Fibroblast of skin of right quadriceps (primary cell): Measurements from ENCODE around the gene PROM2.
"Not testable (repeated sequence)": the region's sequence is repeated elsewhere in the genome, so short reads cannot be mapped to it uniquely, and the experiment has no call there.

ENCODE experiments used
- DNase-seq: peaks from one replicate; pipeline ENCODE4 v3.0.0-alpha.2; 2013

Gene PROM2

DNA sequence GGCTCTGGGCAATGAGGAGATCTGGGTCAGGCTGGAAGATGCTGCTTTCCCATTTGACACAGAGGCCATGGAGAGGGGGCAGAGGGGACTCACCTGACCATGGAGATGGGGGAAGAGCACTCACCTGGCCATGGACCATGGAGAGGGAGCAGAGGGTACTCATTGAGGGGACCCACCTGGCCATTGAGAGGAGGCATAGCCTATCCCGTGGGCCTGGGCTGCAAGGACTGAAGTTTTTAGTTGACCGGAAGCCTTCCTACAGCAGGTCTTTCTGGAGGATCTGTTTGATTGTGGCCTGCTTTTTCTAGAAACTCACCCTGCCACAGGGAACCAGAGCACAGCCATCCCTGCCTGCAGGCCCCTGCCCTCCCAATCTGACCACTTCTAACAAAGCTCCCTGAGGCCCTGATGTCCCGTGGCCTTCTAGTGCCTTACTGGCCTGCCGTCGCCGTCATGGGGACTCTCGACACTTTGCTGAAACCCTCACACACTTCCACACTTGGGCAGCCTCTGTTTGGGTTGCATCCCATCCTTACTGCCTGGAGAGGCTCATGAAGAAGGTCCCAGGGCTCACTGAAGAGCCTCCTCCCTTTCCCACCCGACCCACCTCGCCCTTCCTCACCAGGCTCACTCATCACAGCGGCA lies 5.1 kb upstream of the PROM2 start:
- DNase-seq: no peak

- DNase-seq: not testable (repeated sequence)
These were observed 4.5 kb upstream of the PROM2 start for GRCh38 chr2:95269745-95270144.

GRCh38 chr2:95270541-95271081 lies 3.6 kb upstream of the PROM2 start:
- no peak for DNase-seq

DNA sequence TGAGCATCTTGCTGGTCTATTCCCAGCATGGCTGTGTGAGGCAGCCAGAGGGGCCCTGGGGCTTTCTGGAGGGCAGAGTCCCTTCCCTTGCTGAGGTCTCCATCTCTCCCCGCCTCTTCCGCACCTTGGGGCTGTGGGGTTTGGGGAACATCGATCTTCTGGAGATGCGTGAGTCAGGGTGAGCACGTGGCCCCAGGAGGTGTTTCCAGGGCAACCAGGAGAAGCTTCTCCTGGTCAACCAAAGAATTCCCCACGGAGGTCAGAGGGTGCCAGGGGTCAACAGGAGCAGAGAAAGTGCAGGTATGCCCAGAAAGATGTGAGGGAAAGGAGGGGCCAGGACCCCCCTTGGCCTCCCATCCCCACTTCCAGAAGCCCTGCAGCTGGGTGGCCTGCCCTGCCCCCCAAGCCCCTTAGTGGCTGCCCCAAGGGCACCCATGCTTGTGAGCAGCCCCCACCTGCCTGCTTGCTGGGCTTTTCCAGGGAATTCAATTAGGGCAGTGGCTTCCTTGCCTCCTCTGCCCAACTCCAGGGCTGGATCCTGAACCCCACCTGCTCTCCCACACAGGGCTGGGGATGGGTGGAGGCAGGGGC lies 2.8 kb upstream of the PROM2 start:
- DNase-seq: no peak

DNA sequence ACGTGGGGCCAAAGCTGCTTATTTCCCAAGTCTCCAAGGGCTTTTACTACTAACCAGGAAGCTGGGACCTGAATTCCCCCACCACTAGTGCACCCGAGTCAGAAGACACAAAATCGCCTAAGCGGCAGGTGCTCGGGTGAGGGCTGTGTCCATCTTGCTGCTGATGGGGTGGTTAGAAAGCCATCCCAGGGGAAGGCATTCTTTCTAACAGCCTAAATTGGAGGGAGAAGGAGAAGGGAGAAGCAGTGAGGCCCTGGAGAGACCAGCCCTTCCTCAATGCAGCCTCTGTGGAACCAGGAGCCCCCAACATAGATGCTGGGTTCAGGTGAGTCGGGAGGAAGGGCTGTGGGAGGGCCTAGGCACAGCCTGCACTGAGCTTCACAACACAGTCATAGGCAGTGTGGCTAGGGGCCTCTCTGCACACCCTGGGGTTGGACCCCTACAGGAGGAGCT lies 1.9 kb upstream of the PROM2 start:
- no peak for DNase-seq

- DNase-seq: no peak
These were observed 1.5 kb upstream of the PROM2 start for GRCh38 chr2:95272781-95273180.

DNA sequence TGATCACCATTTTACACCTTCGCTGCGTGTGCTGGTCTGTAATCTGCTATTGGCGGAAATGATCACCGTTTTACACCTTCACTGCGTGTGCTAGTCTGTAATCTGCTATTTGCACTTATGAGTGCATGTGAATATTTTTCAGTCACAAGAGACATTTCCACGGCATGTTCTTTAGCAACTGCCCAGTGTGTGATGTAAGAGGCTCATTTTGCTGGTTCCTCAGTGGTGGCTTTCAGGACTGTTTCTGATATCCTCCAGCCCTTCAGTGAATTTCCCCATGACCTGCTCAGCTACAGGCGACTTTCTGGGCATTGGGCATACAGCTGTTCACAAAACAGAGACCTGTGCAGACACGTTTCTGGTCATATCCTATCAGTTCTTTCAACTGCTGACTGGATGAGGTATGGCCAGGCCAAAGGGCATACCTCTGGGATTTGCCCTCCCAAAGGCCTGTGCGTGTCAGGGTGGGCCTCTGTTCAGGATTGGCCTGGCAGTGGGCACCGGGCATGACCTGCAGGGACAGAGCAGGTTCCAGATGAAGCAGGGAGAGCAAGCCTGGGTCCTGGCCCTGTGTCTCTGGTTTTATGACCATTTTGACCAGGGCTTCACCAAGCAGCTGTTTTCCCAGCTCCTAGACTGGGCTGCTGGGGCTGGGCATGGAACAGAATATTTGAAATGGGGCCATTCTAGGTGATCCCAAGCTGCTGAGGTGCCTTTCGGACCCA lies 521 bp upstream of the PROM2 start:
- no peak for DNase-seq

DNA sequence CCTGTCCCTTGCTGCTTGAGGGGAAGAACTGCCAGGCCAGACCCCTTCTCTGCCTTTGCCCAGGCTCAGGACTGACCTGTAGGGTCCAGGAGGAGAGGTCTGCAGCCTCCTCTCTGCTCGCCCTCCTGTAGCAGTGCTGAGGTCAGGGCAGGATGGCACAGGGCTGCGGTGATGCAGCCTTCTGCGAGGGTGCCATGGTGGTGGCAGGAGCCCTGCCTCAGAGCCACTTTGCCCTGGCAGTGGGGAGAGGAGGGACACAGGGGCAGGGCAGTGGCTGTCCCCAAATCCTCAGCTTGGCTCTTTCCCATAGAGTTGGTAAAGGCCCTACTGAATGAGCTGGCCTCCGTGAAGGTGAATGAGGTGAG lies 884 bp downstream of the PROM2 start:
- DNase-seq: no peak

GRCh38 chr2:95275601-95276243 lies 1.5 kb downstream of the PROM2 start:
- no peak for DNase-seq

- no peak for DNase-seq
These were observed 2.1 kb downstream of the PROM2 start for GRCh38 chr2:95276244-95276887.

DNA sequence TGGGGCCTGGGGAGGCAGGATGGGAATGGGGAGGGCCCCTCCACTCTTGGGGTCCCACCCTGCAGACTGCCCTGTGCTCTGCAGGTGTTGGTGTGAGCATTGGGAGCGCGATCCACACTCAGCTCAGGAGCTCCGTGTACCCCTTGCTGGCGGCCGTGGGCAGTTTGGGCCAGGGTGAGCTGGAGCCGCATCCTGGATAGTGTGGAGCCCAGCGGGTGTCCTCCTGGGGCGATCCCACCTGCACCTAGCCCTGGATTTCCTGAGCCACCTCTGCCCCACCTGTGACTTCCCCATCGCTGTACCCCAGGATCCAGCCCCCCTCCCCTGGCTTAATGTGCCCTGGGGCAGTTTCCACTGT lies 2.6 kb downstream of the PROM2 start:
- no peak for DNase-seq

GRCh38 chr2:95277246-95277906 lies 3.1 kb downstream of the PROM2 start:
- DNase-seq: no peak

DNA sequence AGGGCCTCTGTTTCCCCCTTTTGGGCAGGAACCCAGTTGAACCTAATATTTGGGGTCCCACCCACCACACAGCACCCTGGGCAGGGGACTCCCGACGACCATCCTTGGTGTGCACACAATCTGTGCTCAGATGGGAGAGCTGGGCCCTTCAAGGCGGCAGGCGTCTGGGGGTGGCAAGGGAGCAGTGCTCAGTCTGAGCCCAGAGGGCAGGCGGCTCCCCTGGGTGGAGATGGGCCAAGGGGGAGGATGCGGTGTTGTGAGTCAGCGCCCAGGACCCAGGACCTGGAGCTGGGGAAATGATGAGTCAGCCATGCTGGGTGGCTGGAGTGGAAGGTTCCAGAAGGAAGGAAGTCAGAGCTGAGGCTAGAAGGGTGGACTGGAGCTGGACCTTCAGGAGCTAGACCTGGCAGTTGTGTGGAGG lies 3.8 kb downstream of the PROM2 start:
- peak; percentile 50 for DNase-seq

- DNase-seq: no peak
These were observed 4.5 kb downstream of the PROM2 start for GRCh38 chr2:95278637-95279225.

DNA sequence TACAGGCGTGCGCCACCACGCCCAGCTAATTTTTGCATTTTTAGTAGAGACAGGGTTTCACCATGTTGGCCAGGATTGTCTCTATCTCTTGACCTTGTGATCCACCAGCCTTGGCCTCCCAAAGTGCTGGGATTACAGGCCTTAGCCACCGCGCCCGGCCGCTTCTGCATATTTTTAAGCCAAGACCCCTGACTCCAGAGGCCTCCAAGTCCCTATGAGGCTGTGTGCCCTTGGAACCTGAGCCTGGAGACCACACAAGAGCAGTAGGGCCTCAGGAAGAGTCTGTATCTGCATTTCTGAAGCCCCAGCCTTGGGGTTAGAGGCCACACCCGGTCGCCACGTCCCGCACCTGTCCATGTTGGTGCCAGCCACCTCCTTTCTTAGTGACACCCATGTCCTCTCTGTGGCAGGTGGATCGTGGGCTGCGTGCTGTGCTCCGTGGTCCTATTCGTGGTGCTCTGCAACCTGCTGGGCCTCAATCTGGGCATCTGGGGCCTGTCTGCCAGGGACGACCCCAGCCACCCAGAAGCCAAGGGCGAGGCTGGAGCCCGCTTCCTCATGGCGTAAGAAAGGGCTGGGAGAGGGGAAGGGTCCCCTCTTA lies 5.3 kb downstream of the PROM2 start:
- no peak for DNase-seq

- DNase-seq: no peak
These were observed 6.8 kb downstream of the PROM2 start for GRCh38 chr2:95281071-95281470.

DNA sequence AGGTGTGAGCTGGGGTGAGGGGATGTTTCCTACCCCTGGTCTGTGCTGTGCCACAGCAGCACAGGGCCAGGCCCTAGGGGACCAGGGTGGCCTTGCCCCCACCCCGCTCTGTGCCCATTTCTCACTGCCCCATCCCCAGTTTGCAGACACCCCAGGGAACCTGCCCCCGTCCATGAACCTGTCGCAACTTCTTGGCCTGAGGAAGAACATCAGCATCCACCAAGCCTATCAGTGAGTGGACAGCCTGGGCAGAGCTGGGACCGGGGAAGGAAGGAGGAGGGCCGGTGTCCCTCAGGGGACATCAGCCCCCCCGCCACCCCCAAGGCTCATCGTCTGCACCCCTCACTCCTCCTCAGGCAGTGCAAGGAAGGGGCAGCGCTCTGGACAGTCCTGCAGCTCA lies 7.5 kb downstream of the PROM2 start:
- no peak for DNase-seq

DNA sequence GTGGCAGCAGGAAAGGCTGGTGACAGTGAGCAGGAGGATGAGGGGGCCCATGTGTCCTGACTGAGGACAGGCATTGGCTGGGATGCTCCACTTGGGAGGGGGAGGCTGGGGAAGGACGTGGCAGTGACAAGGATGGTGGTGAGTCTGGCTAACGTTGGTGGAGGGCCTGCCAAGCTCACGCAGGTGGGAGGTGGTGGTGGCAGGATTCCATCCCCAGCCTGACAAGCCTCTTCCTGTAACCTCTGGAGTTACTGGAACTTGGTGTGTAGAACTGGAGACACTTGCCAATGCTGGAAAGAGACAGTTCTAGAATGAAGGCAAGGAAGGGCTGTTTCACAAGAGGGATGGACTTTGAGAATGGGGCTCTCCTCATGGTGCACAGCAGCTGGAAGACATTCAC lies 8.2 kb downstream of the PROM2 start:
- no peak for DNase-seq

DNA sequence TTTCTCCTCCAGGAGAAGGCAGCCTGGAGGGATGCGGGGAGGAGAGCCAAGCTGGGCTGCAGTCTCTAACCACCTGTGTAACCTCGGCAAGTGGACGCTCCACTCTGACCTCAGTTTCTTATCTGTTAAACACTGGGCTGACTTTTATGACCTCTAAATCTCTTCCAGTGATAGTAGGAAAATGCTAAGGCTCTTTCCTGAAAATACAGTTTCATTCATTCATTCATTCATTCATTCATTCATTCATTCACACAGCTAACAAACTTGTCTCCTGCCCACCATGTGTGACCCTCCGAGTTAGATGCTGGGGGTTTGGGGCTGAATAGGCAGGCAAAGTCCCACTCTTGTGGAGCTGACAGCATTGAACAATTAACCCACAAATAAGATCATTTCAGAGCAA lies 9.3 kb downstream of the PROM2 start:
- DNase-seq: no peak

DNA sequence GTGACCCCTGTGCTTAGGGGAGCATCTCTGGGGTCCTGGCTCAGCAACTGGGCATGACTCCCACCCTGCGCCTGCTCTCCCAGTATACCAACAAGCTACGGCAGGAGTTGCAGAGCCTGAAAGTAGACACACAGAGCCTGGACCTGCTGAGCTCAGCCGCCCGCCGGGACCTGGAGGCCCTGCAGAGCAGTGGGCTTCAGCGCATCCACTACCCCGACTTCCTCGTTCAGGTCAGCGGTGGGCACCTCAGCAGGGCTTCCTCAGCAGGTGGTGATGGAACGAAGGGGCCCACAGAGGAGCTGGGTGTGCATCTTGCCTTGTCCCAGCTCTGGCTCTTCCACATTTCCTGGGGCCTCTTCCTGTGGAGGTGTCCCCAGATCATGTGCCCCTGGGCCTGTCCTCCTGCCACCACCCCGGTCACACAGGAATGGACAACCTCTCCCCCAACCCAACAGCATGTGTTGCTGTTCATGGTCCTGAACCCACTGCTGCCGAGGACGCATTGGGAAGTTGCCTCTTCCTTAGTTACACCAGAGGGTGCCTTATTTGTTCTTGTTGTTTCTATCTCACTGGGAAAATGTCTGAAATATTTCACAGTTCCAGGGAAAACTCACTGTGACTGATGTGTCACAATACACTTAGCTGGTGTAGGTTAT lies 10.8 kb downstream of the PROM2 start:
- DNase-seq: no peak

DNA sequence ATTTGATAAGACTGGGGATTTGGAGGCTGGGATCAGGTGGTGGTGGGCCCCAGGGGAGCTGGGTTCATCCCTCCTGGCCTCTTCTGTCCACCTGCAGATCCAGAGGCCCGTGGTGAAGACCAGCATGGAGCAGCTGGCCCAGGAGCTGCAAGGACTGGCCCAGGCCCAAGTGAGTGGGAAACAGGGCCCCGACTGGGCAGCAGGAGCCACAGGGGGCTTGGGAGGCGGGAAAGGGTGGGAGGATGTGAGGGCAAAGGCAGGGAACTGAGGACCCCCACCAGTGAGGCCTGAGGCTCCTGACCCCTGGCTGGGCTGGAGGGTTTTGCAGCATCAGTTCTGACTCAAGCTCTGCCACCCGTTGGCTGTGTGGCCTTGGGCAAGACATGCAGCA lies 11.3 kb downstream of the PROM2 start:
- DNase-seq: no peak
